MM.1S (cell line): ENCODE data around the gene KCNB1.

ENCODE experiments used
- DNase-seq: peaks from one replicate; pipeline ENCODE4 v3.0.0-alpha.2; 2015
- H2AFZ ChIP-seq: fragments of 300-600 bp; sonication (generic); 2 replicates; pipeline ENCODE4 v1.6.0; 2016; ENCODE audit warnings: antibody characterized with exemption, low read length
- H3F3A ChIP-seq: fragments of 300-600 bp; sonication (generic); 2 replicates; pipeline ENCODE4 v1.6.1; 2016; ENCODE audit warnings: mild to moderate bottlenecking, antibody characterized with exemption, low read length, moderate library complexity, mixed read lengths; ENCODE audit not compliant: insufficient read depth
- H3K27ac ChIP-seq: fragments of 300-600 bp; sonication (generic); 2 replicates; pipeline ENCODE4 v1.5.1; 2016; ENCODE audit warnings: mild to moderate bottlenecking, low read length
- H3K27me3 ChIP-seq: fragments of 300-600 bp; sonication (generic); replicated peaks from 2 replicates; pipeline ENCODE4 v1.6.0; 2016; ENCODE audit warnings: low read length; ENCODE audit not compliant: insufficient read depth
- H3K36me3 ChIP-seq: fragments of 300-600 bp; sonication (generic); replicated peaks from 2 replicates; pipeline ENCODE4 v1.6.1; 2016; ENCODE audit warnings: mild to moderate bottlenecking, low read length, mixed read lengths; ENCODE audit not compliant: insufficient read depth
- H3K4me1 ChIP-seq: fragments of 300-600 bp; sonication (generic); 2 replicates; pipeline ENCODE4 v1.6.1; 2016; ENCODE audit warnings: low read length, mixed read lengths
- H3K4me2 ChIP-seq: fragments of 300-600 bp; sonication (generic); 2 replicates; pipeline ENCODE4 v1.6.0; 2016; ENCODE audit warnings: low read depth, low read length
- H3K4me3 ChIP-seq: fragments of 300-600 bp; sonication (generic); 2 replicates; pipeline ENCODE4 v1.5.1; 2016; ENCODE audit warnings: low read length, mixed read lengths
- H3K79me2 ChIP-seq: fragments of 300-600 bp; sonication (generic); 2 replicates; pipeline ENCODE4 v1.6.1; 2016; ENCODE audit warnings: mixed run types, low read length, mixed read lengths
- H3K9ac ChIP-seq: fragments of 300-600 bp; sonication (generic); 2 replicates; pipeline ENCODE4 v1.6.1; 2016; ENCODE audit warnings: low read length, mixed read lengths
- H3K9me2 ChIP-seq: fragments of 300-600 bp; sonication (generic); replicated peaks from 2 replicates; pipeline ENCODE4 v1.6.1; 2016; ENCODE audit warnings: mild to moderate bottlenecking, low read length, mixed read lengths; ENCODE audit not compliant: insufficient read depth
- H3K9me3 ChIP-seq: fragments of 300-600 bp; sonication (generic); replicated peaks from 2 replicates; pipeline ENCODE4 v1.6.1; 2016; ENCODE audit warnings: mild to moderate bottlenecking, low read length, mixed read lengths; ENCODE audit not compliant: insufficient read depth
- H4K20me1 ChIP-seq: fragments of 300-600 bp; sonication (generic); 2 replicates; pipeline ENCODE4 v1.6.1; 2016; ENCODE audit warnings: mild to moderate bottlenecking, low read length, moderate library complexity, mixed read lengths; ENCODE audit not compliant: insufficient read depth
- EZH2 ChIP-seq: fragments of 300-600 bp; sonication (generic); optimal IDR thresholded peaks from 2 replicates; pipeline ENCODE3; 2017; ENCODE audit warnings: low read depth, mild to moderate bottlenecking, antibody characterized with exemption, low read length, mixed read lengths
- EZH2phosphoT487 ChIP-seq: fragments of 300-600 bp; sonication (generic); IDR thresholded peaks from 2 replicates; pipeline ENCODE4 v1.6.1; 2018; ENCODE audit warnings: antibody characterized with exemption, low read length
- TF ChIP-seq, protein P1 (sequence below): fragments of 300-600 bp; sonication (generic); IDR thresholded peaks from 2 replicates; pipeline ENCODE4 v1.5.1; 2016; ENCODE audit warnings: antibody characterized with exemption, low read length, mixed read lengths

The KCNB1 gene

DNA sequence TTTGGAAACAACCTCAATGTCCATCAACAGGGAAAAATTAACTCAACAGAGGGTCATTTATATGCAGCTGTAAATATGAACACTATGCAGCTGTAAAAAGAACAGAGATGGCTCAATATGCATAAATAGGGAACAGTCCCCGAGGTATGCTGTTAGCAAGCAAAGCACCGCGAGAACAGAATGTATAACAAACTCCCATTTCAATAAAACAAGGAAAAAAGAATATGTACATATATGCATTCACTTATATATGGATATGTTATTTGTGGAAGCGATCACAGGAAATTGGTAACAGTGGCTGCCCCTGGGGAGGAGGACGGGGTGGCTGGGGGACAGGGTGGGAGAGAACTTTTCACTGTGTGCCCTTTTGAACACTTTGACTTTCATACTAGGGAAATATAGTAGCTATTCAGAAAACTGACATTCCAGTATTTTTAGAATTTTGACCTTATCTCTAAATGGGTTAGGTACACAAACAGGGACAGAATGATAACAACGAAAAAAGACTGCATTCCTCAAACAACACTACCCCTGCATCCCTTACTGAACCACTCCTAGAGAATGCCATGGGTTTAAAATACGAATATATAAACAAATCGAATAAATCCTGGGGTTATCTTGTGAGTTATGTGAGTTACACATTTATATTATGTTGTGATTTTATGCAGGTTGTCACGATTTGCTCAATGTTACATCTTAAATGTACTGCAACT lies 64.5 kb downstream of the KCNB1 start:
- H2AFZ ChIP-seq, result no peak overlapping the region
- no peaks in the 10 kb centered on the region for H3K79me2 ChIP-seq
- no peak overlapping the region for H3K4me3 ChIP-seq
- peaks cover 11% of the 10 kb centered on the region for H3K4me1 ChIP-seq
- no peak overlapping the region for H3K4me2 ChIP-seq
- no peaks in the 10 kb centered on the region for H3F3A ChIP-seq
- H3K9me2 ChIP-seq, result no peaks in the 10 kb centered on the region
- H3K9ac ChIP-seq, result no peak overlapping the region
- no peak for DNase-seq
- H4K20me1 ChIP-seq, result no peaks in the 10 kb centered on the region
- H3K27ac ChIP-seq, result no peak overlapping the region
- H3K27me3 ChIP-seq, result no peaks in the 10 kb centered on the region; the same call in none of the 2 replicates
- no peaks in the 10 kb centered on the region for H3K9me3 ChIP-seq
- TF ChIP-seq EZH2phosphoT487 (no peak), EZH2 (no peak)
- no peaks in the 10 kb centered on the region for H3K36me3 ChIP-seq

DNA sequence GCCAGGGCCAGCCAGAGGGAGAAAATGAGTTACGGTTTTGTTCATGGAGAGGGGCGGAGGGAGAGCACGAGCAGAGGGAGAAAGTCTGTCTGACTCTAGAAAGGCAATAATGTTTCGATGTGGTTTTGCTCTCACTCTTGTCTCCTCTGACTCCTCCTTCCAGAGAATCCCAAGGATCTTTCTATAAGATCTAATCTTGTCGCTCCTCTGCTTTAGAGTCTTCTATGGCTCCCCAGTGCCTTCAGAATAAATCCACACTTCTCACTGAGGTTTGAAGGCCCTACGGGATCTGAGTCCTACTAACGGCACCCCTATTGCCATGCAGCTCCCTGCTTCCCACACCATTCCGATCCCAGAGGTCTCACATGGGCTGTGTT lies 66.8 kb downstream of the KCNB1 start:
- H3K9ac ChIP-seq, result no peak overlapping the region
- no peak overlapping the region for H2AFZ ChIP-seq
- H3K9me3 ChIP-seq, result no peaks in the 10 kb centered on the region
- no peak overlapping the region for H3K27ac ChIP-seq
- no peak for TF ChIP-seq EZH2phosphoT487
- no peak for TF ChIP-seq EZH2
- TF ChIP-seq, protein P1, sequence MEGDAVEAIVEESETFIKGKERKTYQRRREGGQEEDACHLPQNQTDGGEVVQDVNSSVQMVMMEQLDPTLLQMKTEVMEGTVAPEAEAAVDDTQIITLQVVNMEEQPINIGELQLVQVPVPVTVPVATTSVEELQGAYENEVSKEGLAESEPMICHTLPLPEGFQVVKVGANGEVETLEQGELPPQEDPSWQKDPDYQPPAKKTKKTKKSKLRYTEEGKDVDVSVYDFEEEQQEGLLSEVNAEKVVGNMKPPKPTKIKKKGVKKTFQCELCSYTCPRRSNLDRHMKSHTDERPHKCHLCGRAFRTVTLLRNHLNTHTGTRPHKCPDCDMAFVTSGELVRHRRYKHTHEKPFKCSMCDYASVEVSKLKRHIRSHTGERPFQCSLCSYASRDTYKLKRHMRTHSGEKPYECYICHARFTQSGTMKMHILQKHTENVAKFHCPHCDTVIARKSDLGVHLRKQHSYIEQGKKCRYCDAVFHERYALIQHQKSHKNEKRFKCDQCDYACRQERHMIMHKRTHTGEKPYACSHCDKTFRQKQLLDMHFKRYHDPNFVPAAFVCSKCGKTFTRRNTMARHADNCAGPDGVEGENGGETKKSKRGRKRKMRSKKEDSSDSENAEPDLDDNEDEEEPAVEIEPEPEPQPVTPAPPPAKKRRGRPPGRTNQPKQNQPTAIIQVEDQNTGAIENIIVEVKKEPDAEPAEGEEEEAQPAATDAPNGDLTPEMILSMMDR, result no peak
- no peaks in the 10 kb centered on the region; the same call in none of the 2 replicates for H3K27me3 ChIP-seq
- H3K4me2 ChIP-seq, result no peak overlapping the region
- no peaks in the 10 kb centered on the region for H3K9me2 ChIP-seq
- peaks cover under 1% of the 10 kb centered on the region for H3K4me1 ChIP-seq
- H3K4me3 ChIP-seq, result no peak overlapping the region
- DNase-seq, result no peak
- H4K20me1 ChIP-seq, result no peaks in the 10 kb centered on the region
- no peaks in the 10 kb centered on the region for H3K36me3 ChIP-seq
- H3F3A ChIP-seq, result no peaks in the 10 kb centered on the region
- no peaks in the 10 kb centered on the region for H3K79me2 ChIP-seq

DNA sequence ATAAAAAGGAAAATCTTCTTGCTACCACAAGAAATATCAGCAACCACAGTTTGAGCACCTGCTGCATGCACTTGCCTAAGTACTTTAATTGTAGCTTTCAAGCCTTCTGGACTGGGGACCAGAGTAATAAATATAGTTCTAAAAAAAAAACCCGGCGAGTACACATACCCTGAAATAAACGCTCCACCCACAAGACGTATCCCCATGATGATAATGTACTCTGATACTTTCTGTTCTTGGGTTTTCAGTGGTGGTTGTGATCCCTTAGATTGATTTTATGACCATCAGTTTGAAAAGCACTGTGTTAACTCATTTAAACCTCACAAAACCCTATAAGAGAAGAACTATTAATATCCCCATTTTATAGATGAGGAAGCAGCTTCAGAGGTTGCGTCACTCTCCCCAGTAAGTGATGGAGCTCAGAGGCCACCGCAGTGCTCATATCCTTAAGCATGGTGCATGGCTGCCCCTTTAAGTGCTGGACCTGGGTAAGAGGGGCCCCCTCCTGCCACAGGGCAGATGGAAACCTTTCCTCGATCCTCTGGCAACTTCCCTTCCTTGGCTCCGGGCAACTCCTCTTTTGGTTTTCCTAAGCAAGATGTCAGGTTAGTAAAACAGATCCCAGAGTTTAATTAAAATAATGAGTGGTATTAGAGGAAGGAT lies 67.3 kb downstream of the KCNB1 start:
- Histone ChIP-seq H3K4me2 (no peak overlapping the region), H4K20me1 (no peaks in the 10 kb centered on the region), H3K9me2 (no peaks in the 10 kb centered on the region), H3K9ac (no peak overlapping the region), H3K27me3 (no peaks in the 10 kb centered on the region; the same call in none of the 2 replicates), H3K36me3 (no peaks in the 10 kb centered on the region), H2AFZ (no peak overlapping the region), H3K4me3 (no peak overlapping the region), H3K79me2 (no peaks in the 10 kb centered on the region), H3K9me3 (no peaks in the 10 kb centered on the region), H3K4me1 (no peaks in the 10 kb centered on the region), H3F3A (no peaks in the 10 kb centered on the region), H3K27ac (no peak overlapping the region)
- DNase-seq, result no peak
- TF ChIP-seq, protein P1, result no peak
- TF ChIP-seq EZH2 (no peak), EZH2phosphoT487 (no peak)

DNA sequence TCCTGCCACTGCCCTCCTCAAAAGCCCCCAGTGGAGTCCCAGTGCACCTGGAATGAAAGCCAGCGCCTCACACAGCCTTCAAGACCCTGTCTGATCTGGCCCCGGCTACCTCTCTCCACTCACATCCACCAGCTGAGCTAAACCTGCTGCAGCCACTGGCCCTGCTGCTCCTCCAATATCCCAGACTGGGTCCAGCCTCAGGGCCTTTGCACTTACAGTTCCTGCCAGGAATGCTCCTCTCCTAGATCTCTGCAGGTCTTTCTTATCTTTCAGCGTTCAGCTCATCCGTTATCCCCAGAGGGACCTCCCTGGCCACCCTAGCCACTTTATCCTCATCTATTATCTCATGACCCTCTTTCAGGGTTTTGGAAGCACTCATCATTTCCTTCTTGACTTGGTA lies 68.8 kb downstream of the KCNB1 start:
- Histone ChIP-seq H3F3A (no peaks in the 10 kb centered on the region), H3K36me3 (no peaks in the 10 kb centered on the region), H3K9me3 (no peaks in the 10 kb centered on the region), H4K20me1 (no peaks in the 10 kb centered on the region), H3K79me2 (no peaks in the 10 kb centered on the region), H3K4me2 (no peak overlapping the region), H2AFZ (no peak overlapping the region), H3K4me3 (no peak overlapping the region), H3K27ac (no peak overlapping the region), H3K27me3 (peaks cover 6% of the 10 kb centered on the region), H3K4me1 (no peaks in the 10 kb centered on the region), H3K9ac (no peak overlapping the region), H3K9me2 (no peaks in the 10 kb centered on the region)
- no peak for DNase-seq
- TF ChIP-seq EZH2phosphoT487 (no peak), EZH2 (no peak)
- TF ChIP-seq, protein P1, result no peak
